HG03521 (cell line): ENCODE results near the gene SIRT7.

ENCODE experiments used
- ATAC-seq: cut with Tn5 transposase; IDR thresholded peaks from one replicate; pipeline ENCODE4 v1.9.1; 2021; ENCODE audit warnings: mild to moderate bottlenecking, moderate library complexity; ENCODE audit not compliant: unreplicated experiment

SIRT7 gene

GRCh38 chr17:81865733-81866439 is 52.1 kb downstream of the SIRT7 start:
- ATAC-seq = no peak

GRCh38 chr17:81865358-81865732 is 52.6 kb downstream of the SIRT7 start:
- ATAC-seq = no peak

DNA sequence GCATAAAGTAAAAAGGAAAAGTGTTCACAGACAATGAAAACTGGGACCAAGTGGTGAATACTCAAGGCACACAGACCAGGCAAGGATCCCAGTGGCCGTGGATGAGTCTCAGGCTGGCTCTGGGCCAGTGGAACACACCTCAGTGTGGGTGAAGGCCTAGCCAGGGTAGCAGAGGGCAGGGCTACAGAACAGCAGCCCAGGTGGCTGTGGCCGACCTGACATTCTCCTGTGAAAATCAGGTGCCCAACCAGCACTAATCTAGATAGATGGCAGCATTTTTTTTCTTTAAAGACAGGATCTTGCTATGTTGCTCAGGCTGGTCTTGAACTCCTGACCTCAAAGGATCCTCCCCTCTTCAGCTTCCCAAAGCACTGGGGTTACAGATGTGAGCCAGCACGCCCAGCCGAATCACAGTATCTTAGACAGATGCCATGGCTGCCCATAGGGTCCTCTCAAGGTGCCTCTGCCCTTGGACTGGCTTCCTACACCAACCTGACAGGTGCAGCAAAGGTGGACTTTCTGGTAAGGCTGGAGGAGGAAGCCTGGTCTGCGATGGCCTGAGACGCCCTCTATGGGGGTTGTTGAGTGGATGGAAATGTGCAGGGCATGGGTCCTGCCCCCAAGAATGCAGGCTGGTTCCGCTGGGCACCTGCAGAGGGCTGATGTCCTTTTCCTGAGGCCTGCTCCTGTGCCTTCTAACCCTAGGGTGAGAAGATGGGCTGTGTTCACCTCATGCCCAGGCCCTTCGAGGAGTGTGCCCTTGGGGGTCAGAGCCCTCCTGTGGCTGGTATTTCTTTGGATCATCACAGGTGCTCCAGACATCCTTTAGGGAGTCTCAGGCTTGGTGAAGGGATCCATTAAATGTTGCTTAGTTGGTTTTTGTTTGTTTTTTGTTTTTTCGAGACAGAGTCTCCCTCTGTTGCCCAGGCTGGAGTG is 53.9 kb downstream of the SIRT7 start:
- no peak for ATAC-seq

- ATAC-seq = no peak
Observed at GRCh38 chr17:81863123-81863675, 54.8 kb downstream of the SIRT7 start.
